ENCODE data around the gene TEX19.

DNA sequence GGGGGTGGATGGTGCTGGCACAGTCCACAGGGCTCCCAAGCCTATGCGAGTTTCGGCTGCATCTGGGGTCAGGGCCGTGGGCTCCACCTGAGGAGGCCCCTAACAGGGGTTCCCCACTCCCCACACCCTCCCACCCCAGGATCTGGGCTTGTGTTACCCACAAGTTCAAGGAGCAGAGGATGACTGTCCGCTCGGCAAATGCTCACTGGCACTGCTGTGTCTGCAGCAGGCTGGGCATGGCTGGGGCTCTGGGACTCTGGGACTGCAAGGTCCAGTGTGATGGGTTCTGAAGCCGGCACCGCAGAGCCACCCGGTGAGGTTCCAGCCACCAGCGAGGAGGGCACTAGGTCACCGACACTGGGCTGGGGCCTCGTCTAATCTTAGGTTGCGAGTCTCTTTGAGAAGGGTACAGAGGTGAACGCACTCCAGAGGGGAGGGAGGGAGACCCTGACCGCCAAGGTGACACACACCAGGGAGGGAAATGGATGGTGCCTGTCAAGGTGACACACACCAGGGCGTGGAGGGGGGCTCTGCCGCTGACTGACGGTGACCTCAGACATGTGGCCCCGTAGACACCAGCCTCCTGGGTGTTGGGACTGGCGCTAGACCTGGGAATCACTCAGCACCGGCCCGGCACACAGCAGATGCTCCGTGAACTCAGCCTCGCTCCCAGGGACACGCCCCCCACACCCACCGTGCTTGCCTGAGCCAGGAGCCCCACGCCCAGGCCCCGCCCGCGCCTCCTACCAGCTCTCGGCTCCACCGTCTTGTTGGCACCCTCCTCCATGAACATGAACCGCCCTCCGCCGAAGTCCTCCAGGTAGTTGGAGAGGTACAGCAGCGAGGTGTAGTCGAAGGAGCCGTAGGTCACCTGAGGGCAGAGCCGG, 38.6 kb downstream of the TEX19 start:
- no peak for TF ChIP-seq SREBF2 (IDR thresholded peaks at IDR 0.05; ENCODE audit: low read length)
- no peak for TF ChIP-seq SMC3 (IDR thresholded peaks at IDR 0.05; ENCODE audit: borderline replicate concordance, low read length)
- TF ChIP-seq EZH2 (IDR thresholded peaks at IDR 0.05; ENCODE audit: borderline replicate concordance, control insufficient read depth, low read depth, low read length) = no peak
- TF ChIP-seq SUZ12 (IDR thresholded peaks at IDR 0.05; ENCODE audit: unreplicated experiment) = no peak
- TF ChIP-seq, protein P1, sequence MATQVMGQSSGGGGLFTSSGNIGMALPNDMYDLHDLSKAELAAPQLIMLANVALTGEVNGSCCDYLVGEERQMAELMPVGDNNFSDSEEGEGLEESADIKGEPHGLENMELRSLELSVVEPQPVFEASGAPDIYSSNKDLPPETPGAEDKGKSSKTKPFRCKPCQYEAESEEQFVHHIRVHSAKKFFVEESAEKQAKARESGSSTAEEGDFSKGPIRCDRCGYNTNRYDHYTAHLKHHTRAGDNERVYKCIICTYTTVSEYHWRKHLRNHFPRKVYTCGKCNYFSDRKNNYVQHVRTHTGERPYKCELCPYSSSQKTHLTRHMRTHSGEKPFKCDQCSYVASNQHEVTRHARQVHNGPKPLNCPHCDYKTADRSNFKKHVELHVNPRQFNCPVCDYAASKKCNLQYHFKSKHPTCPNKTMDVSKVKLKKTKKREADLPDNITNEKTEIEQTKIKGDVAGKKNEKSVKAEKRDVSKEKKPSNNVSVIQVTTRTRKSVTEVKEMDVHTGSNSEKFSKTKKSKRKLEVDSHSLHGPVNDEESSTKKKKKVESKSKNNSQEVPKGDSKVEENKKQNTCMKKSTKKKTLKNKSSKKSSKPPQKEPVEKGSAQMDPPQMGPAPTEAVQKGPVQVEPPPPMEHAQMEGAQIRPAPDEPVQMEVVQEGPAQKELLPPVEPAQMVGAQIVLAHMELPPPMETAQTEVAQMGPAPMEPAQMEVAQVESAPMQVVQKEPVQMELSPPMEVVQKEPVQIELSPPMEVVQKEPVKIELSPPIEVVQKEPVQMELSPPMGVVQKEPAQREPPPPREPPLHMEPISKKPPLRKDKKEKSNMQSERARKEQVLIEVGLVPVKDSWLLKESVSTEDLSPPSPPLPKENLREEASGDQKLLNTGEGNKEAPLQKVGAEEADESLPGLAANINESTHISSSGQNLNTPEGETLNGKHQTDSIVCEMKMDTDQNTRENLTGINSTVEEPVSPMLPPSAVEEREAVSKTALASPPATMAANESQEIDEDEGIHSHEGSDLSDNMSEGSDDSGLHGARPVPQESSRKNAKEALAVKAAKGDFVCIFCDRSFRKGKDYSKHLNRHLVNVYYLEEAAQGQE (IDR thresholded peaks at IDR 0.05; ENCODE audit: low read depth, low read length) = no peak
- no peak for TF ChIP-seq SREBF1 (IDR thresholded peaks at IDR 0.05; ENCODE audit: low read length)
- TF ChIP-seq EP300 (IDR thresholded peaks at IDR 0.05; ENCODE audit: borderline replicate concordance in 1 of 2, control insufficient read depth in 1 of 2, low read depth in 2 of 2, low read length in 2 of 2) = no peak
- no peak for TF ChIP-seq POLR2A (IDR thresholded peaks at IDR 0.05; ENCODE audit: low read depth, low read length)
- no peak for TF ChIP-seq RBBP5 (conservative IDR thresholded peaks at IDR 0.05)
- TF ChIP-seq MYC (IDR thresholded peaks at IDR 0.05; ENCODE audit: insufficient read depth, insufficient read length, insufficient replicate concordance, low read length, severe bottlenecking) = no peak
- TF ChIP-seq POLR2AphosphoS5 (IDR thresholded peaks at IDR 0.05; ENCODE audit: low read length) = no peak
